IMR-90 (cell line): Measurements from ENCODE around the gene RTKN. TPM values are rescaled to one million over a fixed set of nuclear protein-coding genes. Genes with fewer than 3 reads are reported as not detected.

Experiments
- ATAC-seq: fragments of 200-7000 bp; cut with Tn5 transposase; 2 replicates; pipeline ENCODE4 v1.9.1; 2020; ENCODE audit warnings: low read depth, mild to moderate bottlenecking, moderate library complexity
- BruUV-seq: library from RNA; stranded (reverse); fragments of 400-500 nt; replicated peaks from 2 replicates; lab custom pipeline; 2021; lab: Mats Ljungman, UMichigan
- CTCF ChIA-PET: fragments of 300-600 bp; formaldehyde crosslinking; extraction: SDS; loops from one replicate; lab custom pipeline; 2021; ENCODE audit warnings: antibody characterized with exemption; lab: Yijun Ruan, JAX
- POLR2A ChIA-PET: fragments of 300-600 bp; sonication (Branson Sonifier 250); formaldehyde crosslinking; loops from one replicate; lab custom pipeline; 2022; ENCODE audit warnings: antibody characterized with exemption; ENCODE audit not compliant: unreplicated experiment; lab: Charles Lee
- DNase-seq: peaks from one replicate; pipeline ENCODE4 v3.0.0; 2013
- H2AFZ ChIP-seq: replicated peaks from 2 replicates; pipeline ENCODE3; 2013; ENCODE audit warnings: low read length, mild to moderate bottlenecking; ENCODE audit not compliant: poor library complexity
- H2AK5ac ChIP-seq: 2 replicates; pipeline ENCODE4 v1.6.1; 2013; ENCODE audit warnings: low read depth, low read length, inconsistent platforms
- H2AK9ac ChIP-seq: replicated peaks from 2 replicates; pipeline ENCODE3; 2013; ENCODE audit warnings: mild to moderate bottlenecking, low read depth, low read length, moderate library complexity; ENCODE audit not compliant: poor library complexity
- H2BK120ac ChIP-seq: 2 replicates; pipeline ENCODE4 v1.6.1; 2013; ENCODE audit warnings: low read depth, low read length, inconsistent platforms
- H2BK15ac ChIP-seq: 3 replicates; pipeline ENCODE4 v1.6.1; 2013; ENCODE audit warnings: low read depth, low read length, inconsistent platforms
- H2BK20ac ChIP-seq: 2 replicates; pipeline ENCODE4 v1.6.1; 2013; ENCODE audit warnings: low read depth, mild to moderate bottlenecking, inconsistent platforms, low read length, moderate library complexity
- H2BK5ac ChIP-seq: 2 replicates; pipeline ENCODE4 v1.6.1; 2013; ENCODE audit warnings: mild to moderate bottlenecking, low read depth, low read length, inconsistent platforms; ENCODE audit not compliant: poor library complexity, severe bottlenecking
- H3K14ac ChIP-seq: replicated peaks from 2 replicates; pipeline ENCODE4 v1.6.1; 2013; ENCODE audit warnings: low read depth, low read length, inconsistent platforms
- H3K18ac ChIP-seq: 2 replicates; pipeline ENCODE4 v1.6.1; 2013; ENCODE audit warnings: low read depth, low read length, control low read depth
- H3K23ac ChIP-seq: 2 replicates; pipeline ENCODE4 v1.6.1; 2013; ENCODE audit warnings: low read depth, low read length, inconsistent platforms
- H3K27ac ChIP-seq: 2 replicates; pipeline ENCODE4 v1.5.1; 2013; ENCODE audit warnings: mild to moderate bottlenecking, control low read depth, low read length; ENCODE audit not compliant: insufficient read depth
- H3K27me3 ChIP-seq: 2 replicates; pipeline ENCODE4 v1.6.1; 2013; ENCODE audit warnings: low read length; ENCODE audit not compliant: control insufficient read depth, insufficient read depth
- H3K36me3 ChIP-seq: 2 replicates; pipeline ENCODE4 v1.6.1; 2013; ENCODE audit warnings: low read length, mixed read lengths; ENCODE audit not compliant: control insufficient read depth, insufficient read depth
- H3K4ac ChIP-seq: 2 replicates; pipeline ENCODE4 v1.6.1; 2013; ENCODE audit warnings: low read depth, low read length, inconsistent platforms
- H3K4me1 ChIP-seq: 2 replicates; pipeline ENCODE4 v1.6.1; 2013; ENCODE audit warnings: low read length, mixed read lengths; ENCODE audit not compliant: control insufficient read depth, insufficient read depth
- H3K4me2 ChIP-seq: 2 replicates; pipeline ENCODE4 v1.6.1; 2013; ENCODE audit warnings: low read depth, mild to moderate bottlenecking, control low read depth, low read length, moderate library complexity
- H3K4me3 ChIP-seq: 2 replicates; pipeline ENCODE4 v1.5.1; 2013; ENCODE audit warnings: low read depth, mild to moderate bottlenecking, control low read depth, low read length, moderate library complexity; ENCODE audit not compliant: insufficient read depth
- H3K56ac ChIP-seq: 2 replicates; pipeline ENCODE4 v1.6.1; 2013; ENCODE audit warnings: low read length, inconsistent platforms; ENCODE audit not compliant: insufficient read depth; ENCODE audit errors: extremely low read depth
- H3K79me1 ChIP-seq, 2 experiments: 2 replicates each; pipeline ENCODE4 v1.6.1; 2013; ENCODE audit warnings: low read length in 2 of 2, inconsistent platforms in 1 of 2, low read depth in 1 of 2
- H3K9ac ChIP-seq: 2 replicates; pipeline ENCODE4 v1.6.1; 2013; ENCODE audit warnings: low read depth, low read length, control low read depth
- H3K9me1 ChIP-seq: 2 replicates; pipeline ENCODE4 v1.6.1; 2013; ENCODE audit warnings: low read length, inconsistent platforms; ENCODE audit not compliant: insufficient read depth
- H3K9me3 ChIP-seq: 2 replicates; pipeline ENCODE4 v1.6.1; 2013; ENCODE audit warnings: low read length; ENCODE audit not compliant: control insufficient read depth, insufficient read depth
- H4K20me1 ChIP-seq: 2 replicates; pipeline ENCODE4 v1.6.1; 2013; ENCODE audit warnings: low read length, inconsistent platforms; ENCODE audit not compliant: insufficient read depth
- H4K5ac ChIP-seq: 2 replicates; pipeline ENCODE4 v1.6.1; 2013; ENCODE audit warnings: mild to moderate bottlenecking, low read depth, low read length, control low read depth
- H4K8ac ChIP-seq, 2 experiments: 2 replicates each; pipeline ENCODE4 v1.6.1; 2013; ENCODE audit warnings: low read depth in 2 of 2, low read length in 2 of 2, control low read depth in 1 of 2, inconsistent platforms in 1 of 2
- H4K91ac ChIP-seq: 2 replicates; pipeline ENCODE4 v1.6.1; 2013; ENCODE audit warnings: low read depth, low read length, inconsistent platforms; ENCODE audit not compliant: insufficient read depth
- BHLHE40 ChIP-seq: fragments of 150-350 bp; IDR thresholded peaks from 2 replicates; pipeline ENCODE4 v1.6.1; 2016; ENCODE audit warnings: mild to moderate bottlenecking, low read depth, low read length
- CEBPB ChIP-seq: IDR thresholded peaks from 2 replicates; pipeline ENCODE4 v1.6.1; 2012; ENCODE audit warnings: low read depth, low read length, improper control_type of control experiment
- CTCF ChIP-seq: conservative IDR thresholded peaks from 2 replicates; pipeline ENCODE4 v1.5.1; 2012; ENCODE audit warnings: mild to moderate bottlenecking, low read depth, low read length, improper control_type of control experiment
- ELK1 ChIP-seq: fragments of 150-350 bp; IDR thresholded peaks from 2 replicates; pipeline ENCODE4 v1.6.1; 2016; ENCODE audit warnings: low read depth, mild to moderate bottlenecking, low read length, moderate library complexity, borderline replicate concordance
- FOS ChIP-seq: fragments of 150-350 bp; IDR thresholded peaks from 2 replicates; pipeline ENCODE4 v1.6.1; 2016; ENCODE audit warnings: low read depth, low read length
- MAZ ChIP-seq: IDR thresholded peaks from 2 replicates; pipeline ENCODE4 v1.6.1; 2012; ENCODE audit warnings: low read depth, mild to moderate bottlenecking, low read length, improper control_type of control experiment, moderate library complexity, borderline replicate concordance
- NFE2L2 ChIP-seq: fragments of 150-350 bp; IDR thresholded peaks from 2 replicates; pipeline ENCODE4 v1.6.1; 2016; ENCODE audit warnings: low read depth, mild to moderate bottlenecking, low read length
- POLR2A ChIP-seq: IDR thresholded peaks from 2 replicates; pipeline ENCODE4 v1.6.1; 2012; ENCODE audit warnings: mild to moderate bottlenecking, low read depth, low read length
- RAD21 ChIP-seq: IDR thresholded peaks from 2 replicates; pipeline ENCODE4 v1.6.1; 2012; ENCODE audit warnings: low read length, improper control_type of control experiment
- RCOR1 ChIP-seq: IDR thresholded peaks from 2 replicates; pipeline ENCODE4 v1.6.1; 2012; ENCODE audit warnings: mild to moderate bottlenecking, low read length, improper control_type of control experiment; ENCODE audit not compliant: insufficient replicate concordance
- RFX5 ChIP-seq: IDR thresholded peaks from 2 replicates; pipeline ENCODE4 v1.8.0; 2012; ENCODE audit warnings: low read depth, mild to moderate bottlenecking, low read length, moderate library complexity
- SMC3 ChIP-seq: fragments of 150-350 bp; IDR thresholded peaks from 2 replicates; pipeline ENCODE4 v1.6.1; 2016; ENCODE audit warnings: low read depth, mild to moderate bottlenecking, antibody characterized with exemption, low read length, moderate library complexity
- WGBS, 2 experiments: methylation state at CpG; one replicate each; pipeline versions ENCODE4 v1.1.5 to v1.1.7; 2013; ENCODE audit warnings: missing lambda C conversion rate in 2 of 2; ENCODE audit not compliant: insufficient read length in 1 of 2; ENCODE audit errors: extremely low coverage in 2 of 2; 5-methylcytosine and 5-hydroxymethylcytosine counted together
- dilution Hi-C: fragments of 300-500 bp; cut with HindIII; formaldehyde crosslinking; loops from one replicate; pipeline ENCODE4 v1.14.3; 2018; ENCODE audit warnings: low sequenced_read_pairs; ENCODE audit not compliant: unreplicated experiment
- in situ Hi-C: fragments of 300-500 bp; cut with MboI; formaldehyde crosslinking; loops from 3 replicates; pipeline ENCODE4 v1.14.3; 2019; ENCODE audit warnings: low sequenced_read_pairs, inconsistent platforms, mixed read lengths
- intact Hi-C: fragments of 100-400 bp; cut with micrococcal nuclease; formaldehyde crosslinking; loops from 2 replicates; pipeline ENCODE4 v1.10.0; 2022
- polyA plus RNA-seq, 3 experiments: library from polyadenylated mRNA; depleted of rRNA; stranded (reverse); fragments of >200 nt; gene quantifications; 2 replicates each; pipeline ENCODE4 v1.2.3, GENCODE V29; 2012; ENCODE audit warnings: low replicate concordance in 1 of 3
- total RNA-seq: library from RNA; depleted of rRNA; stranded (reverse); fragments of >200 nt; gene quantifications from 2 replicates; pipeline ENCODE4 v1.2.3, GENCODE V29; 2012

The RTKN gene
- total and polyA plus RNA-seq, 2 of the 4 experiments (the other 2 are of a cell fraction), result 11.1 to 19.7 TPM

- no peak for TF ChIP-seq NFE2L2
Observed at GRCh38 chr2:74424139-74424992, 17.4 kb downstream of the RTKN start (continued).

- TF ChIP-seq RCOR1 (no peak), RFX5 (no peak), CEBPB (no peak), FOS (no peak), ELK1 (no peak), CTCF (no peak), MAZ (no peak), SMC3 (no peak), BHLHE40 (no peak), POLR2A (no peak), RAD21 (no peak), NFE2L2 (no peak)
- ATAC-seq (no peak), DNase-seq (no peak)
- H4K8ac ChIP-seq, result no peak overlapping the region
- H3K14ac ChIP-seq, result no peak overlapping the region
- intact Hi-C loops, result no loop called here
- no peak overlapping the region for H2BK5ac ChIP-seq
- ChIA-PET POLR2A (no interaction called here), CTCF (no interaction called here)
- peaks cover 35% of the 10 kb centered on the region for H3K36me3 ChIP-seq
- H2BK15ac ChIP-seq, result no peak overlapping the region
- H4K20me1 ChIP-seq, result 0 out of 2 replicates have a peak, but pooled peaks cover 3% of the 10 kb centered on the region
- peaks cover 7% of the 10 kb centered on the region for H3K9me1 ChIP-seq
- no peak overlapping the region for H3K27ac ChIP-seq
- peaks cover 3% of the 10 kb centered on the region for H3K4me1 ChIP-seq
- no peak overlapping the region for H4K5ac ChIP-seq
- H3K56ac ChIP-seq, result no peak overlapping the region
- H3K23ac ChIP-seq, result no peak overlapping the region
- no peak overlapping the region for H2BK20ac ChIP-seq
- peaks cover 2 to 8% of the 10 kb centered on the region in 2 experiments; a peak in 2 of 4 replicates for H3K79me1 ChIP-seq
- no peak overlapping the region for H3K9ac ChIP-seq
- H3K9me3 ChIP-seq, result no peaks in the 10 kb centered on the region
- WGBS, 2 experiments, result 88% methylated on average over 5 of the region's 9 CpGs; no CpG with 5 or more reads in 1 of the 2 experiments
- no peak overlapping the region for H2AK5ac ChIP-seq
- no peak overlapping the region for H4K91ac ChIP-seq
- no TSS peak for BruUV-seq
- peak overlapping the region; percentile 5 for H2AFZ ChIP-seq
- H3K4ac ChIP-seq, result no peak overlapping the region
- H2BK120ac ChIP-seq, result no peak overlapping the region
- dilution Hi-C loops, result no loop called here
- no peak overlapping the region for H3K18ac ChIP-seq
- no peaks in the 10 kb centered on the region for H3K27me3 ChIP-seq
- no peak overlapping the region for H3K4me2 ChIP-seq
- peak overlapping the region; percentile 13 for H2AK9ac ChIP-seq
- no peak overlapping the region for H3K4me3 ChIP-seq
- in situ Hi-C loops, result no loop called here
Observed at GRCh38 chr2:74423231-74424095, 18.3 kb downstream of the RTKN start.
